Ishikawa (cell line): ENCODE measurements around the gene PRKCZ.

Experiments
- CEBPB ChIP-seq: IDR thresholded peaks from 2 replicates; pipeline ENCODE4 v1.6.1; 2012
- CREB1 ChIP-seq: IDR thresholded peaks from 2 replicates; pipeline ENCODE4 v1.6.1; 2012; ENCODE audit warnings: low read depth
- EGR1 ChIP-seq: IDR thresholded peaks from 2 replicates; pipeline ENCODE4 v1.6.1; 2012
- EP300 ChIP-seq: IDR thresholded peaks from 2 replicates; pipeline ENCODE4 v1.6.1; 2012; ENCODE audit warnings: borderline replicate concordance
- RAD21 ChIP-seq: IDR thresholded peaks from 2 replicates; pipeline ENCODE4 v1.6.1; 2012; ENCODE audit warnings: low read depth
- TAF1 ChIP-seq: IDR thresholded peaks from 2 replicates; pipeline ENCODE4 v1.6.1; 2012; ENCODE audit warnings: low read depth, mild to moderate bottlenecking
- TCF12 ChIP-seq: IDR thresholded peaks from 2 replicates; pipeline ENCODE4 v1.6.1; 2012; ENCODE audit warnings: low read depth
- TEAD4 ChIP-seq: IDR thresholded peaks from 2 replicates; pipeline ENCODE4 v1.6.1; 2012
- YY1 ChIP-seq: IDR thresholded peaks from 2 replicates; pipeline ENCODE4 v1.6.1; 2012; ENCODE audit warnings: low read depth
- ZBTB7A ChIP-seq: IDR thresholded peaks from 2 replicates; pipeline ENCODE4 v1.6.1; 2012; ENCODE audit warnings: low read depth
- TF ChIP-seq, protein P1 (sequence below): IDR thresholded peaks from 2 replicates; pipeline ENCODE4 v1.6.1; 2012
- TF ChIP-seq, protein P2 (sequence below): IDR thresholded peaks from 2 replicates; pipeline ENCODE4 v1.6.1; 2012; ENCODE audit warnings: low read depth, mild to moderate bottlenecking

DNA sequence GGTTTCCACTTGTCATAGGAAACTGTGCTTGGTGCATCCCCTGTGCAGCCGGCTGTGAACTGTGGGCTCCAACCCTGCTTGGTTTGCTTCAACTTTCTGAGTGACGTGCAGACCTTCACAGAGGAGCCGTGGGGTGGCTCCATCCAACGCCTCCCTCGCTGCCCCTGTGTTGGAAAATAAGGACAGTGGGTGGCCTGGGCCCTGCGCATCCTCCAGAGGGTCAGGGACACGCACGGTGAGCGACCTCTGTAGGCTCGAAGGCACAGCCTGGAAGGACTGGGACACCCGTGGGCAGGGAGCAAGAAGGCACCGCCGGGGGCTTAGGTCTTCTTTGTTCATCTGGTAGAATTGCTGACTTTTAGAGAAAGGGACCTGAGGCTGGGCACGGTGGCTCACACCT is 150.9 kb downstream of the PRKCZ start:
- no peak for TF ChIP-seq EGR1
- TF ChIP-seq EP300 = no peak
- TF ChIP-seq TEAD4 = no peak
- TF ChIP-seq, protein P1, sequence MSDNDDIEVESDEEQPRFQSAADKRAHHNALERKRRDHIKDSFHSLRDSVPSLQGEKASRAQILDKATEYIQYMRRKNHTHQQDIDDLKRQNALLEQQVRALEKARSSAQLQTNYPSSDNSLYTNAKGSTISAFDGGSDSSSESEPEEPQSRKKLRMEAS = no peak
- TF ChIP-seq CREB1 = no peak
- TF ChIP-seq RAD21 = no peak
- TF ChIP-seq CEBPB = no peak
- TF ChIP-seq ZBTB7A = no peak
- TF ChIP-seq, protein P2, sequence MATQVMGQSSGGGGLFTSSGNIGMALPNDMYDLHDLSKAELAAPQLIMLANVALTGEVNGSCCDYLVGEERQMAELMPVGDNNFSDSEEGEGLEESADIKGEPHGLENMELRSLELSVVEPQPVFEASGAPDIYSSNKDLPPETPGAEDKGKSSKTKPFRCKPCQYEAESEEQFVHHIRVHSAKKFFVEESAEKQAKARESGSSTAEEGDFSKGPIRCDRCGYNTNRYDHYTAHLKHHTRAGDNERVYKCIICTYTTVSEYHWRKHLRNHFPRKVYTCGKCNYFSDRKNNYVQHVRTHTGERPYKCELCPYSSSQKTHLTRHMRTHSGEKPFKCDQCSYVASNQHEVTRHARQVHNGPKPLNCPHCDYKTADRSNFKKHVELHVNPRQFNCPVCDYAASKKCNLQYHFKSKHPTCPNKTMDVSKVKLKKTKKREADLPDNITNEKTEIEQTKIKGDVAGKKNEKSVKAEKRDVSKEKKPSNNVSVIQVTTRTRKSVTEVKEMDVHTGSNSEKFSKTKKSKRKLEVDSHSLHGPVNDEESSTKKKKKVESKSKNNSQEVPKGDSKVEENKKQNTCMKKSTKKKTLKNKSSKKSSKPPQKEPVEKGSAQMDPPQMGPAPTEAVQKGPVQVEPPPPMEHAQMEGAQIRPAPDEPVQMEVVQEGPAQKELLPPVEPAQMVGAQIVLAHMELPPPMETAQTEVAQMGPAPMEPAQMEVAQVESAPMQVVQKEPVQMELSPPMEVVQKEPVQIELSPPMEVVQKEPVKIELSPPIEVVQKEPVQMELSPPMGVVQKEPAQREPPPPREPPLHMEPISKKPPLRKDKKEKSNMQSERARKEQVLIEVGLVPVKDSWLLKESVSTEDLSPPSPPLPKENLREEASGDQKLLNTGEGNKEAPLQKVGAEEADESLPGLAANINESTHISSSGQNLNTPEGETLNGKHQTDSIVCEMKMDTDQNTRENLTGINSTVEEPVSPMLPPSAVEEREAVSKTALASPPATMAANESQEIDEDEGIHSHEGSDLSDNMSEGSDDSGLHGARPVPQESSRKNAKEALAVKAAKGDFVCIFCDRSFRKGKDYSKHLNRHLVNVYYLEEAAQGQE = no peak
- no peak for TF ChIP-seq TCF12
- no peak for TF ChIP-seq TAF1
- TF ChIP-seq YY1 = no peak
